ENCODE data around the gene ACTL10. TPM values are rescaled to one million over a fixed set of nuclear protein-coding genes. Genes with fewer than 3 reads are reported as not detected.

ACTL10 gene
- polyA plus RNA-seq, 6 donors from 2014 or later: 1.2 to 4.8 (median 3.7) TPM; not detected in 1

- H3K9me3 Mint-ChIP-seq: no peaks in the 10 kb centered on the region
- H3K4me1 Mint-ChIP-seq: peaks cover 26% of the 10 kb centered on the region in 3 donors
- peak overlapping the region in 5 of 8 donors; percentile 49 to 79 (median 59) for H3K4me3 Mint-ChIP-seq
- H3K27ac Mint-ChIP-seq: peak overlapping the region in 2 of 6 donors; percentile 10 to 11
- H3K27me3 Mint-ChIP-seq: no peaks in the 10 kb centered on the region
- H3K36me3 Mint-ChIP-seq: no peaks in the 10 kb centered on the region
- DNase-seq (no peak), ATAC-seq (ENCODE audit: low read depth in 2 of 2) (no peak)
Observed at GRCh38 chr20:33671573-33672288, 5.0 kb downstream of the ACTL10 start.

GRCh38 chr20:33672426-33673113 lies 5.8 kb downstream of the ACTL10 start:
- ATAC-seq (ENCODE audit: low read depth in 2 of 2) (no peak), DNase-seq (no peak)
- Mint-ChIP-seq H3K36me3 (no peaks in the 10 kb centered on the region), H3K4me3 (peak overlapping the region; percentile 3 to 91 (median 79)), H3K27ac (peak overlapping the region in 3 of 6 donors; percentile 10 to 42 (median 19)), H3K4me1 (peaks cover 23 to 25% (median 24%) of the 10 kb centered on the region in 3 donors), H3K27me3 (no peaks in the 10 kb centered on the region), H3K9me3 (no peaks in the 10 kb centered on the region)

- Mint-ChIP-seq H3K9me3 (no peaks in the 10 kb centered on the region), H3K4me3 (peak overlapping the region; percentile 3 to 91 (median 90)), H3K36me3 (no peaks in the 10 kb centered on the region), H3K27ac (peak overlapping the region in 1 of 6 donors; percentile 42), H3K27me3 (no peaks in the 10 kb centered on the region), H3K4me1 (peaks cover 22 to 24% (median 23%) of the 10 kb centered on the region in 3 donors)
- DNase-seq: no peak
- ATAC-seq (ENCODE audit: low read depth in 2 of 2): no peak
Observed at GRCh38 chr20:33673114-33673409, 6.3 kb downstream of the ACTL10 start.

GRCh38 chr20:33673410-33674293 lies 6.9 kb downstream of the ACTL10 start:
- H3K4me3 Mint-ChIP-seq: peak overlapping the region; percentile 85 to 94 (median 90)
- peak overlapping the region in 2 of 6 donors; percentile 42 to 93 for H3K27ac Mint-ChIP-seq
- DNase-seq (no peak), ATAC-seq (ENCODE audit: low read depth in 2 of 2) (peak; percentile 38 to 48)
- H3K4me1 Mint-ChIP-seq: peaks cover 19 to 29% (median 19%) of the 10 kb centered on the region in 3 donors
- H3K9me3 Mint-ChIP-seq: no peaks in the 10 kb centered on the region
- no peaks in the 10 kb centered on the region for H3K27me3 Mint-ChIP-seq
- H3K36me3 Mint-ChIP-seq: no peaks in the 10 kb centered on the region

- H3K27me3 Mint-ChIP-seq: no peaks in the 10 kb centered on the region
- H3K36me3 Mint-ChIP-seq: no peaks in the 10 kb centered on the region
- H3K4me3 Mint-ChIP-seq: peak within 1 kb of the TSS; percentile 85 to 94 (median 90)
- H3K4me1 Mint-ChIP-seq: peaks cover 26 to 37% (median 28%) of the 10 kb centered on the region in 3 donors
- ATAC-seq (ENCODE audit: low read depth in 2 of 2) (peak; percentile 81 to 89), DNase-seq (peak; percentile 64)
- H3K27ac Mint-ChIP-seq: peak within 1 kb of the TSS in 4 of 6 donors; percentile 42 to 93 (median 65)
- H3K9me3 Mint-ChIP-seq: no peaks in the 10 kb centered on the region
Observed at GRCh38 chr20:33674294-33675135, 7.8 kb downstream of the ACTL10 start, which contains the start of gene NECAB3. NECAB3 (minus strand) TSS chr20:33674428; CDS start chr20:33674352, 76 bp downstream.

GRCh38 chr20:33675136-33675959 lies 8.6 kb downstream of the ACTL10 start:
- Mint-ChIP-seq H3K36me3 (no peaks in the 10 kb centered on the region), H3K27ac (peak overlapping the region in 3 of 6 donors; percentile 6 to 86 (median 44)), H3K4me1 (peaks cover 29 to 41% (median 34%) of the 10 kb centered on the region in 3 donors), H3K4me3 (peak overlapping the region; percentile 71 to 91 (median 83)), H3K9me3 (no peaks in the 10 kb centered on the region), H3K27me3 (no peaks in the 10 kb centered on the region)
- no peak for ATAC-seq (ENCODE audit: low read depth in 2 of 2)
- DNase-seq: no peak

GRCh38 chr20:33676121-33676520 lies 9.4 kb downstream of the ACTL10 start:
- Mint-ChIP-seq H3K4me3 (peak overlapping the region in 4 of 8 donors; percentile 21 to 69 (median 48)), H3K9me3 (no peaks in the 10 kb centered on the region), H3K27ac (peak overlapping the region in 1 of 6 donors; percentile 8), H3K27me3 (no peaks in the 10 kb centered on the region), H3K36me3 (no peaks in the 10 kb centered on the region), H3K4me1 (peaks cover 29 to 41% (median 34%) of the 10 kb centered on the region in 3 donors)
- no peak for ATAC-seq (ENCODE audit: low read depth in 2 of 2)
- DNase-seq: no peak

- H3K27me3 Mint-ChIP-seq: no peaks in the 10 kb centered on the region
- ATAC-seq (ENCODE audit: low read depth in 2 of 2) (no peak), DNase-seq (no peak)
- H3K9me3 Mint-ChIP-seq: no peaks in the 10 kb centered on the region
- peak overlapping the region in 2 of 8 donors; percentile 39 to 54 for H3K4me3 Mint-ChIP-seq
- no peak overlapping the region for H3K27ac Mint-ChIP-seq
- H3K4me1 Mint-ChIP-seq: peaks cover 34 to 41% (median 34%) of the 10 kb centered on the region in 3 donors
- H3K36me3 Mint-ChIP-seq: no peaks in the 10 kb centered on the region
Observed at GRCh38 chr20:33676652-33677645, 10.2 kb downstream of the ACTL10 start.

GRCh38 chr20:33677991-33678702 lies 11.4 kb downstream of the ACTL10 start:
- H3K9me3 Mint-ChIP-seq: no peaks in the 10 kb centered on the region
- H3K27me3 Mint-ChIP-seq: no peaks in the 10 kb centered on the region
- DNase-seq: no peak
- H3K4me3 Mint-ChIP-seq: no peak overlapping the region
- H3K27ac Mint-ChIP-seq: no peak overlapping the region
- H3K36me3 Mint-ChIP-seq: no peaks in the 10 kb centered on the region
- peaks cover 30 to 35% (median 31%) of the 10 kb centered on the region in 3 donors for H3K4me1 Mint-ChIP-seq
- no peak for ATAC-seq (ENCODE audit: low read depth in 2 of 2)

- DNase-seq (no peak), ATAC-seq (ENCODE audit: low read depth in 2 of 2) (peak; percentile 80 to 89)
- Mint-ChIP-seq H3K4me1 (peaks cover 22 to 27% (median 26%) of the 10 kb centered on the region in 3 donors), H3K27ac (peak overlapping the region in 3 of 6 donors; percentile 7 to 75 (median 64)), H3K36me3 (no peaks in the 10 kb centered on the region), H3K4me3 (peak overlapping the region in 1 of 8 donors; percentile 36), H3K9me3 (no peaks in the 10 kb centered on the region), H3K27me3 (no peaks in the 10 kb centered on the region)
Observed at GRCh38 chr20:33679758-33680485, 13.2 kb downstream of the ACTL10 start.

Data from naive B cell (primary cell).